ENCODE data around the gene PCGF5.

DNA sequence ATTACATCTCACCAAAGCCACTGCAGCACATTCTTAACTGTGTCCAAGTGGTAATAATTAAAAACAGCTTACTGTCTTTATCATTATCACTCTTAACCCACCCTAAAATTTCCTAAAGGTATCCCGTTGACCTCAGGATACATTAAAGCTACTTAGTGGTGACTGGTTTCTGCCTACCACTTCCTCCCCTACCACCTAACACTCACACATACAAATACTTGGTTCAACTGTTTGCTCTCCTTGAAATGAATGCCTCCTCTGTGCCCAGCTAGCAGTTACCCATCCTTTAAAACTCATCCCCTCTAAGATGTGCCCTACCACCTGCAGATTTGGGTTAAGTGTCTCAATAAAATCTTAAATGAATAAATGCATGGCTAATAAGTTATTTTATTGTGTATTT, 7.1 kb downstream of the PCGF5 start:
- TF ChIP-seq, protein P1, sequence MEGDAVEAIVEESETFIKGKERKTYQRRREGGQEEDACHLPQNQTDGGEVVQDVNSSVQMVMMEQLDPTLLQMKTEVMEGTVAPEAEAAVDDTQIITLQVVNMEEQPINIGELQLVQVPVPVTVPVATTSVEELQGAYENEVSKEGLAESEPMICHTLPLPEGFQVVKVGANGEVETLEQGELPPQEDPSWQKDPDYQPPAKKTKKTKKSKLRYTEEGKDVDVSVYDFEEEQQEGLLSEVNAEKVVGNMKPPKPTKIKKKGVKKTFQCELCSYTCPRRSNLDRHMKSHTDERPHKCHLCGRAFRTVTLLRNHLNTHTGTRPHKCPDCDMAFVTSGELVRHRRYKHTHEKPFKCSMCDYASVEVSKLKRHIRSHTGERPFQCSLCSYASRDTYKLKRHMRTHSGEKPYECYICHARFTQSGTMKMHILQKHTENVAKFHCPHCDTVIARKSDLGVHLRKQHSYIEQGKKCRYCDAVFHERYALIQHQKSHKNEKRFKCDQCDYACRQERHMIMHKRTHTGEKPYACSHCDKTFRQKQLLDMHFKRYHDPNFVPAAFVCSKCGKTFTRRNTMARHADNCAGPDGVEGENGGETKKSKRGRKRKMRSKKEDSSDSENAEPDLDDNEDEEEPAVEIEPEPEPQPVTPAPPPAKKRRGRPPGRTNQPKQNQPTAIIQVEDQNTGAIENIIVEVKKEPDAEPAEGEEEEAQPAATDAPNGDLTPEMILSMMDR (IDR thresholded peaks at IDR 0.05), result no peak
- TF ChIP-seq POLR2A (IDR thresholded peaks at IDR 0.05), result no peak

Measured in adrenal gland (tissue), 5 donors.